Measurements from ENCODE around the gene RNF125.
A peak's percentile ranks its signal among the peaks of the same experiment; 100 is the strongest.
"Not testable (repeated sequence)": the region's sequence is repeated elsewhere in the genome, so short reads cannot be mapped to it uniquely, and the experiment has no call there.

Gene RNF125

GRCh38 chr18:32026491-32027086, 8.0 kb downstream of the RNF125 start:
- no peak for DNase-seq

DNA sequence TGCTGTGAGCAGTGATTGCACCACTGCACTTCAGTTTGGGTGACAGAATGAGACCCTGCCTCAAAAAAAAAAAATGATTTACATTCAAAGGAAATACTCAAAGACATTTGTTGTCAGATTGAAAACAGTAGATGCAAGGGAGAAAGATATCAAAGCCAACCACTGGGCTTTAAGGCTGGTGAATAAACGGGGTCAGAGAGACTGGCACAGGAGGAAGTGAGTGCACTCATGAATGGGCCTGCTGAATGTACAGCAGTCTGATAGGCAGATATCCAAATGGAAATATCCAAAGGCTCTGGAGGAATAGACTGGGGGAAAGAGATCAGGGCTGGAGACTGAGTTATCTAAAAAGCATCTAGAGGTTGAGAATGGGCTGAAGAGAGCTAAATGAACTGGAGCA, 10.9 kb downstream of the RNF125 start:
- DNase-seq = no peak

DNA sequence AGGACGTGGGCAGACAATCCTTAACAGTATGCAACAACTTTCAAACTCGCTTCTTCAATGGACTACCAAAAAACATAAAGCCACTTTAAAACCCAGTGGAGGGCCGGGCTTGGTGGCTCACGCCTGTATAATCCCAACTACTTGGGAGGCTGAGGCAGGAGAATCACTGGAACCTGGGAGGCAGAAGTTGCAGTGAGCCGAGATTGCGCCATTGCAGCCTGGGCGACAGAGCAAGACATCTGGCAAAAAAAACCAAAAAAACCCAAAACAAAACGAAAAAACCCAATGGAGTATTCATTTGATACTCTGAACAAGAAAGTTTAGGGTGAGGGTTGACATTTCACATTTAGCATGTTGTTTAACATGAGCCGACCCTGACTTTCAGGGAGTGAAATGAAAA, 14.0 kb downstream of the RNF125 start:
- DNase-seq = no peak

DNA sequence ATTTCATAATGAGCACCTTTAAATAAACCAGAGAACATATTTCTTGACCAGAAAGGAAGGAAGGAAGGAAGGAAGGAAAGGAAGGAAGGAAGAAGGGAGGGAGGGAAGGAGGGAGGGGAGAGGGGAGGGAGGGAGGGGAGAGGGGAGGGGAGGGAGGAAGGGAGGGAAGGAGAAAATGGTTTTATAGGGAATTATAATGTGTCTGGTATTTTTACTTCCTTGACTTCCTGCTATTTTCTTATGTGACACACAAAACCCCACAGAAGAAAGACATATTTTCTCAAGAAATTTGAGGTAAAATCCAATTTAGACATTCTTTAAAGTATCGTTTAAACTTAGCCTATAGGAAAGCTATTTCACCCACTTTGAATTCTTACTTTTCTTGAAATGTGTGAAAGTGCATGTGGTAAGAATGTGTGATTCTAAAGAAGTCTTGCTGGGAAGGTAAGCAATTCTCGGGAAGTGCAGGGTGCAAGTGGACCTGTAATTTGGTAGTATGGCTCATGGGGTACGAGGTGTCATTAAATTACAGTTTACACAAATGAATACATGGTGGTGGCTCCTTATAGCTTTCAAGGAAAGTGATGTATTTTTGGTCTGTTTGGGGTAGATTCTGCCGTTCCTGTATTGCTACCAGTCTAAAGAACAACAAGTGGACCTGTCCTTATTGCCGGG, 18.0 kb downstream of the RNF125 start:
- peak in 1 of 2 experiments; percentile 28 for DNase-seq

DNA sequence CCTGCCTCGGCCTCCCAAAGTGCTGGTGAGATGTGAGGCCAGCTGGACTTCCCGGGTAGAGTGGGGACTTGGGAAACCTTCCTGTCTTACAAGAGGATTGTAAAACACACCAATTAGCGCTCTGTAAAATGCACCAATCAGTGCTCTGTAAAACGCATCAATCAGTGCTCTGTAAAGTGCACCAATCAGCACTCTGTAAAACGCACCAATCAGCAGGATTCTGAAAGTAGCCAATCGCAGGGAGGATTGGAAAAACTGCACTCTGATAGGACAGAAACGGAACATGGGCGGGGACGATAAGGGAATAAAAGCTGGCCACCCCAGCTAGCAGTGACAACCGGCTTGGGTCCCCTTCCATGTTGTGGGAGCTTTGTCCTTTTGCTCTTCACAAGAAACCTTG, 19.0 kb downstream of the RNF125 start:
- DNase-seq = no peak

- DNase-seq = peak; percentile 38 to 54
These were observed 22.3 kb downstream of the RNF125 start for GRCh38 chr18:32040936-32041335.

DNA sequence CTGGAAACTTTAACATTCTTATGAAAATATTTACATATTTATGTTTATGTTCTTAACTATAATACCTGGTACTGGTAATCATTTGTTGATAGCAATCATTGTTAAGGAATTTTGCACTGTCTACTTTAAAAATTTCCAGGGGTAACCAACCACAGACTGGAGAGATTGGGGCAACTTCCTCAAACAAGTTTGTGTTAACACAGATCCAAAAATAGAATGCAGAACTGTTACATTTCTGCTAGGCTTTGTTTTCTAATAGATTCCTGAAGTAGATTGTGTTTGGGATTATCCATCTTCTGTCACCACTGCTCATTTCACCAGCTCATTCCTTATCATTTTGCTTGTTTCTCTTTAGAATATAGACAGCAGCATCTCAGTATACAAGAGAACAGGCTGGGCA, 23.7 kb downstream of the RNF125 start:
- no peak for DNase-seq

- DNase-seq = peak in 1 of 2 experiments; percentile 33
These were observed 30.0 kb downstream of the RNF125 start for GRCh38 chr18:32048507-32049091.

- peak; percentile 53 to 60 for DNase-seq
These were observed 31.0 kb downstream of the RNF125 start for GRCh38 chr18:32049393-32050171.

DNA sequence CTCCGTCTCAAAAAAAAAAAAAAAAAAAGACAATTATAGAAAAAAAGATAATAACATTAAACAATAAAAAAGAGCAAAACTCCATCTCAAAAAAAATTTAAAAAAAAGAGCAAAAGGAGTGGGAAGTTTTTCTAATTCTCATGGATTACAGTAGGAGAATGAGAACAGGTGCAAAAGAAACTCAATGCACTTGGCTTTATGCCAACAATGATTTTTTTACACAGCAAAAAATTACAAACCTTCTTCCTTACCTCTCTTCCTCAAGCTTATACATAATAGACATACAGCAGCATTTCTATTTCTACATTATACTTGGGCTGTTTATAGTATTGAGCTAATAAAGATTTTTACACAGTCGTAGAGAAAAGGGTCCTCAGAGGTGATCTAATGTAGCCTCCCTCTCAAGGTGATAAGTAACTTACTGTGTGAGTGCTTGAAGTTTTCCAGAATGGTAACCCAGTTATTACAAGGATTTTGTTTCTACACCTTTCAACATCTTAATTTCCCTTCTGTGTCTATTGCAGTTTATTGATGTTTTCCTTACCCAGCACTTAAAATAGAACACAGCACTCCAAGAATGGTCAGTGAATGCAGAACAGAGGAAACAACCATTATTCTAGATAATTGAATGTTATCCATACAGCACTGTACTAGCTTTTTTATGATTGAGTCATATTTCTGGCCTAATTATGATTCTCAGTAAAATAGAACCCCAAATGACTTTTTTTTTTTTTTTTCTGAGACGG, 38.2 kb downstream of the RNF125 start:
- DNase-seq = no peak

DNA sequence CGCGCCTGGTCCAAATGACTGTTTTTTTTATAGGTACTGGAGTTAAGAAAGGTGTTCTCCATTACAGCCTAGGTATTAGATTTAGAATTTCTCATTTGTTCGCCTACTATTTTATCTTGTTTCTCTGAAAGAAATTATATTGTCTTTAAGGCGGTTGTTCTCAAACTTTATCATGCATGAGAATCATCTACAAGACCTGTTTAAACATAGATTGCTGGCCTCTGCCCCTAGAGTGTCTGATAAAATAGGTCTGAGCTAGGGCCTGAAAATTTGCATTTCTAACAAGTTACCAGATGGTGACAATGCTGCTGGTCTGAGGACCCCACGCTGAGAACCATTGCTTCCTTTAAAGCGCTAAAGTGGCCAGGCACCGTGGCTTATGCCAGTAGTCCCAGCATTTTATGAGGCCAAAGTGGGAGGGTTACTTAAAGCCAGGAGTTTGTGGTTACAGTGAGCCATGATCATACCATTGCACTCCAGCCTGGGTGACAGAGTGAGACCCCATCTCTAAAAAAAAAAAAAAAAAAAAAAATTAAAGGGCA, 39.1 kb downstream of the RNF125 start:
- no peak for DNase-seq

GRCh38 chr18:32060026-32060425, 41.4 kb downstream of the RNF125 start:
- no peak for DNase-seq

GRCh38 chr18:32067375-32068167, 48.9 kb downstream of the RNF125 start:
- no peak for DNase-seq

DNA sequence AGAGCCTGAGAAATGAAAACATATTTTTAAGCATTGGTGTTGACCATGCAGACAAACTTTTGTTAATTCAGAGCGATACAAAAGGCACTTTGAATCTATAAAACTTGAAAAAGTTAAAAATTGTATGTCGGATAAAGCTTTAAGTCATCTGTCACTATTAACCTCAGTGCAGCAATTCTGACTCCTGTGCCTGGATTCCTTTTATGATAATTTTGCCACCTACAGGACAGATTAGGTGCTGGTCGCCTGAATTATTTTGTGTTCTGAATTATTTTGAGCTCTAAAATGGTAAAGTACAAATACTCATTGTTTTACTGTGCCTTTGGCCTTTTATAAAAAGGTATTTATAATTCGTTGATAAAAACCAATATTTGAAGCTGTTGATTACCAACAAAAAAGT, 53.7 kb downstream of the RNF125 start:
- DNase-seq = no peak

- DNase-seq = no peak
These were observed 55.6 kb downstream of the RNF125 start for GRCh38 chr18:32074206-32074605.

DNA sequence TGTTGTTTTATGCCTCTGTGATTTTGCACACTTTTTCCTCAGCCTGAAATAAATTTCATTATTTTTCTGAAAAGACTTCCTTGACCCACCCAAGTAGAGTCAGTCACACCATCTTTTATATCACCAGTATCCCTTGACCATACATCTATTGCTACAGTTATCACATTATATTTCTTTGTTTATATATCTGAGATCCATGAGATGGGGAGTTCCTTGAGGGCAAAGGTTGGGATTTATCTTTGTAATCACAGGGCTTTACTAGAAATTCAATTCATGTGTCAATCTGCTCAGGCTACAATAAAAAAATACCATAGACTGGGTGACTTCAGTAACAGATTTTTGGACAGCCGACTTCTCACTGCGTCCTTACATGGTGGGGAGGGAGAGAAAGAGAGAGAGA, 60.2 kb downstream of the RNF125 start:
- DNase-seq = no peak

- no peak for DNase-seq
These were observed 63.3 kb downstream of the RNF125 start for GRCh38 chr18:32081881-32082280.

- DNase-seq = no peak
These were observed 65.2 kb downstream of the RNF125 start for GRCh38 chr18:32083781-32084180.

DNA sequence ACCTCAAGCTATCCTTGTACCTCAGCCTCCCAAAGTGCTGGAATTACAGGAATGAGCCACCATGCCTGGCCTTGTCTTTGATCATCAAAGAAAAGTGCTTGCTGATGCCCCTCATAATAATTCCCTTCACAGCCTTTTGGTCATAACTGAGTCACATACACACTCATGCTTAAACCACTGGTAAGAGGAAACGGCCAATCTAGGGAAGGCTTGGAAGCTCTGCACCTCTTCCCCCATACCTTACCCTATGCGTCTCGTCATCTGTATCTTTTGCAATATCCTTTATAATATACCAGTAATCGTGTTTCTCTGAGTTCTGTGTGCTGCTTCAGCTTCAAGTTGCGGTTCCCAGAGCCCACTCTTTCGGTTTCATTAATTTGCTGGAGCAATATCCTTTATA, 68.3 kb downstream of the RNF125 start:
- no peak for DNase-seq

GRCh38 chr18:32090831-32091230, 72.2 kb downstream of the RNF125 start:
- not testable (repeated sequence) for DNase-seq

DNA sequence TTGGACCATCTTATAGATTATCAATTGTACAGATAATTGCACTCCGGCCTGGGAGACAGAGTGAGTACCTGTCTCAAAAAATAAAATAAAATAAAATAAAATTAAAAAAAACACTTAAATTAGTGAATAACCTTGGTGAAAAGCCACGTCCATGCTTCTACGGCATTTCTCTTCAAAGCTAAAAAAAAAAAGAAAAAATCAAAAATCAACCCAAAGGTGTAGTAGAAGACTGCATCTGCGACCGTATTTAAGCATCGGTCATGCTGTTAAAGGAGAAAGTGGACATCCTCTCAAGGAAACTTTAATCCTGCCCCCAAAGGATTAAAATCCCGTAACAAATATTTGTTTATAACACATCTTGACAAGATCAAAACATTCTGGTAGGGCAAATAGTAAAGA, 72.7 kb downstream of the RNF125 start:
- no peak for DNase-seq
